ENCODE measurements around the gene SLC2A10.

Gene SLC2A10

DNA sequence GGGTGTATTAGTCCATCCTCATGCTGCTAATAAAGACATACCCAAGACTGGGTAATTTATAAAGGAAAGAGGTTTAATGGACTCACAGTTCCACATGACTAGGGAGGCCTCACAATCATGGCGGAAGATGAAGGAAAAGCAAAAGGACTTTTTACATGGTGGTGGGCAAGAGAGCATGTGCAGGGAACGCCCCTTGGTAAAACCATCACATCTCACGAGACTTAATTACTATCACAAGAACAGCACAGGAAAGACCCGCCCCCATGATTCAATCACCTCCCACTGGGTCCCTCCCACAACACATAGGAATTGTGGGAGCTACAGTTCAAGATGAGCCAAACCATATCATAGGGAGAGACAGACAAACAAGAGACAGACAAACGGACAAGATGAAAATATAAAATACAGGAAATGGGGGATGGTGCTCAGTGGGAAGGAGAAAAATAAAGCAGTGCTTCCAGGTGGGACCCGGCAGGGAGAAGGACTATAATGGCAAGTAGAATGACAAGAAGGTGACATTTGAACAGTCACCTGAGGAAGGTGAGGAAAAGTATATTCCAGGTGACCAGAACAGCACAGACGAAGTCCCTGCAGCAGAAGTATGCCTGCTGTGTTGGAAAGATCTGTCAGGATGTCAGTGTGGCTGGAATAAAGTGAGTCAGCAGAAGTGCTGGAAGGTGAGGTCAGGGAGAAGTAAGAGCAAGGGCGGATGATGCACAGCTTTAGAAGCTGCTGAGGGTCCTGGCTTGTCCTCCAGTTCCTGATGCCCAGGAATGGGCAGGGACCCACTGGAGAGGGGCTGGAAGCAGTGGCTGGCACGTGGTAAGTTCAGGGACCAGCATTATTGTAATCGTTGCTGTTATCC is 61.1 kb downstream of the SLC2A10 start:
- no peak for DNase-seq (ENCODE audit: low read depth in 2 of 2)

DNA sequence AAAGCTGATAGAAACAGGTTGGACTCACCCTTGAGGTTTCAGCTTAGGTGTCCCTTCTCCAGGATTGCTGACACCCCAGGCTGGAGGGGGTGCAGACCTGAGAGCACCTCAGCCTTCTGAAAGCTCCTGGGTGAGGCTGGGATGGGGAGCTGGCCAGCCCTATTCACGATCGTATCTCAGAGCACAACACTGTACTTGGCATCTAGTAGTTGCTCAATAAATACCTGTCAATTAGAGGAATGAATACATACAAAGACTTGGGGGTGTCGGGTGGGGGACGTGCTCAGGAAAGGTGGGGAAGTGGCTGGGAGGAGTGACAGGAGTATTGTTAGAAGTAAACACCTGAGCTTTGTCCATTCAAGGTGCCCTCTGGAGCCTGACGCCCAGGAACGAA is 61.7 kb downstream of the SLC2A10 start:
- no peak for DNase-seq (ENCODE audit: low read depth in 2 of 2)

DNA sequence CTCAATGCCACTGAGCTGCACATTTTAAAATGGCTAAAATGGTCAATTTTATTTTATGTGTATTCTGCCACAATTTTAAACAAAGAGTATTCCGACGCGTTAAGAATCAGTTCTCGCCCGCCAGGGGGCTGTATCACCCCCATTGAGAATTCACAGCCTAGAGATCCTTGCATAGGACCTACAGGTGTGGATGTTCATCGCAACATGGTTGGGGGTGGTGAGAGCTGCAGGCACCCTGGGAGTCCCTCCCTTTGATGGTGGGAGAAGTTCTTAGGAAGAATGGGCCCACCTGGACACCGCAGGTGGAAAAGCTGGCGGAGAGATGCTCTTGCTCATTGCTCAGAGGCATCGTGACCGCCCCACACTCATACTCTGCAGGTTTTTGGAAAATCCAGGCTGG is 63.5 kb downstream of the SLC2A10 start:
- DNase-seq (ENCODE audit: low read depth in 2 of 2), result no peak

DNA sequence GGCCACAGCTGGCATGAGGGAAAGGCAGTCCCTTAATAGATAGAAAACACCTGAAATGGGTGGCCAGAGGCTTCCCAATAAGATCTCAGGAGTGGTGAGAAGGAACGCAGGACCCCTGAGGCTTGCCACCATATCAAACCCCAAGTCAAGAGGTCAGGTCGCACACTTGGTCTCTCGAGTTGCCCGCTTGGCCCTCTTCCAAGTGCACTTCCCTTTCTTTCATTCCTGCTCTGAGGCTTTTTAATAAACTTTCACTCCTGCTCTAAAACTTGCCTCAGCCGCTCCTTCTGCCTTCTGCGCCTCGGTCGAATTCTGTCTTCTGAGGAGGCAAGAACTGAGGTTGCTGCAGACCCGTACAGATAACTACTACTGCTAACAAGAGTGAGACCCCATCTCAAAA is 64.2 kb downstream of the SLC2A10 start:
- DNase-seq (ENCODE audit: low read depth in 2 of 2), result no peak

DNA sequence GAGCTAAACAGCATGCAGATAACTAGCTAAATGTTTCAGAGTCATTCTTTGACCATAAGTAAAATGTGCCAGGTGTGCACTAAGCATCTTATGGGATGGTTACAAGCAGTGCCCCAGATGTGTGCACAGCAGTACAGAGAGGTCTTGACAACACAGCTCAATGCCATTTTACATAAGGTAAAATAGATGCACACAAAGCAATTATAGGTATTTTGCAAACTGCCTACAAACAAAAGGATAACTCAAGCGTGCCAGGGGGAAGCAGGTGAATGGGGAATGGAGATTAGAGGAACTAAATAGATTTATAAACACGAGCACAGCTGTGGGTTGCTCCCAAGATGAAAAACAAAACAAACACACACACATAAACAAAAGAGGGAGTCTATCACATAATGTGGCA is 64.8 kb downstream of the SLC2A10 start:
- no peak for DNase-seq (ENCODE audit: low read depth in 2 of 2)

DNA sequence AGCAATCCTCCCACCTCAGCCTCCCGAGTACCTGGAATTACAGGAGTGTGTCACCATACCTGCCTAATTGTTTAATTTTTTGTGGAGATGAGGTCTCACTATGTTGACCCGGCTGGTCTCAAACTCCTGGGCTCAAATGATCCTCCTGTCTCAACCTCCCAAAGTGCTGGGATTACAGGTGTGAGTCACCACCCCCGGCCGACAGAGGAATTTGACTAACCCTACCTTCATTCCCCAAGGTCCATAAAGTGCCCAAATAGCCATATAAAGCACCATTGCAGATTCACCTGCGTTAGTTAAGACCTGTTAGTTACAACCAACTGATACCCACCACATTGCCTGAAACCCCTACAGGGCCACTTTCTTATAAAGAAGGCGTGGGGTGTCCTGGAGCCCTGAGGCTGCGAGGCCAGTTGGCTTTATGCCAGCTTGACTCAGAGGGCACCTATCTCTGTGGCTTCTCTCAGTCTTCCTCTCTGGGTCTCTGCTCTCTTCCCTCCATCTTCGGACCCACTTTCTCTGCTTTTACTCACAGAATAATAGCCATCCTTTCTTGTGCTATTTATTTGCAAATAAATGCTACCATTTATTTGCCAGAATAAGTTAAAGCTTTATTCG is 65.6 kb downstream of the SLC2A10 start:
- no peak for DNase-seq (ENCODE audit: low read depth in 2 of 2)

DNA sequence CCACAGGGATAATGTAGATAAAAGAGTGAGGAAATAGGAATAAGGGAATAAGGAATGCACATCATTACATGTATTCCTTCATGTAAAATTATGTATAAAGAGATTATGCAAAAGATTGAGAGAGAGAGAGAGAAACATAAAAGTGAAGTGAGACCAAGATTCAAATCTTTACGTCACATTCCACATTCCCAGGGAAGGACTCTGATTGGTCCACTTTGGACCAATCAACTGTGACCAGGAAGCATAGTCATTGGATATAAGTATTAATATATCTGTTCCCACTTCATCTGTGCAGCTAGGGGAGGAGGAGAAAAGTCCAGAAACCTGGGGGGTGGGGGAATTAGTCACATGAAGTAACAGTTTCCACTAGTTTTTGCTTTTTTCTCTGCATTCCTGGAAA is 66.4 kb downstream of the SLC2A10 start:
- DNase-seq (ENCODE audit: low read depth in 2 of 2), result no peak

DNA sequence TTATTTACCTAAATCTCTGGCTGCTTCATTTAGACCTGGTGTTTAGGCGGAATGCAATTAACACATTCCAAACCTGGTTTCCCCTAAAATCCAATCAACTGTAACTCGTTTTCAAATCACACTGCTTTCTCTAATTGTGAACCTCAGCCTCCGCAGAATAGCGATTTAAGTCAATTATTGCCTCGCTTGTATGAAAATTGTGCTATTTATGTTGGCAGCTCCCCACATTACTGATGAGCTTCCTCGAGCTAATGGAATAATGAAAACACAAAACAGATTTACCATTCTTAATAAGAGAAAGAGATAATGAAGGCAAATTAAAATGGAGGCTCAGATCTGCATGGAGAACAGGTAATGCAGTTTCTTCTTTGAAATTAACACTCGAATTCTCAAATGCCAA is 67.9 kb downstream of the SLC2A10 start:
- no peak for DNase-seq (ENCODE audit: low read depth in 2 of 2)

DNA sequence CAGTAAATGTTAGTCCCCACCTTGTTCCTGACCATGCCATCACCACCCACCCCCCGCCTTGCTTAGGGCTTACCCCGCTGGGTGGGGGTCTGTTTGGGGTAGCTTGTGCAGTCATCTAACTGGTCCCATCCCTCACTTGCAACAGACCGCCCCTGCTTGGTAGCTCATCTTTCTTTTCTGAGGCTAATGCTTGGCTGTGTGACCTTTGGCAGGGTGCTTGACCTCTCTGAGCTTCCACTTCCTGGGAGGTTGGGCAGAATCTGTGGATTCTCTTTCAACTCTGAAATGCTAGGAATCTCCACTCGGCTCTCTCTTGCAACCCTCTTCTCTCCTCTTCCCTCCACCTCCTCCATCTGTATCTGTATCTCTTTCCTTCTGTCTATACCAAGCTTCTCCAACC is 70.4 kb downstream of the SLC2A10 start:
- no peak for DNase-seq (ENCODE audit: low read depth in 2 of 2)

DNA sequence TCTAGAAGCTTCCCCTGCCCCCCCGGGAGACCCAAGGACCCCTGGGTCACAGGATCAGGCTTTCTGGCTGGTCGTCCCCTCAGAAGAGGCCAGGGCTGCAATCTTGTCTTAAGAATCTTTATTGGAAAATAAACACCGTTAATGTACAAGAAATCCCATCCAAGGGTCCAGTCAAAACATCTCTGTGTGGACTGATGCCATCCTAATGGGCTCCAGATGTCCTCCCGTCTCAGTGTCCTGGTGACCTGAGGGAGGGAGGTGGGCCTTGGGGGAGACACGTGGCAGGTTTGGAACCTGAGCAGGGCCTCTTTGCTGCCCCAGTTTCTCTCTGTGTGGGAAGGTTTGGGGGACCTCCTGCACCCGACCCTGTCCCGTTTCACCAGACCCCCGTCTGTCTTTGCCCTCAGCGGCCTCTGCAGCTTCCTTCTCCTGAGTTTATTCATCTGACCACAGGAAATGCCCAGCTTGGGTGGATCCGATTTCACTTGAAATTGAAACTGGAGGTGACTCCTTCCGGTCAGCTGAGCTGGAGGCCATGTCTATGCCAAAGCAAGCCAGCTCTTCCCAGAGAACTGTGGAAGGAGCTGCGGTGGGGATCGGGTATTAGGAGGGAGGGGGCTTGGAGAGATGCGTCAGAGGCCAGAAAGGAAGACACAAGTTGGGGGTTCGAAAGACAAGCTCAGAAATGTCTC is 75.1 kb downstream of the SLC2A10 start:
- DNase-seq (ENCODE audit: low read depth in 2 of 2), result no peak

Measured in stimulated activated CD4-positive, alpha-beta T cell treated with anti-CD3 and anti-CD28 coated beads, Interleukin-4, amount 100 ng/mL, for 48 hours (primary cell).